GM12875 (cell line): ENCODE results near the gene NHSL2.

Source experiments
- H3K4me3 ChIP-seq: one replicate; pipeline ENCODE4 v1.5.1; 2011; ENCODE audit warnings: low read depth, low read length, control low read depth
- CTCF ChIP-seq: IDR thresholded peaks from 2 replicates; pipeline ENCODE4 v1.5.1; 2011; ENCODE audit warnings: low read depth, mild to moderate bottlenecking, control low read depth, inconsistent platforms, low read length, moderate library complexity, borderline replicate concordance; ENCODE audit not compliant: insufficient read depth

Gene NHSL2

GRCh38 chrX:72131317-72132294 lies 221.0 kb downstream of the NHSL2 start, which contains the start of gene RTL5:
Gene RTL5, minus strand, starts transcription at chrX:72131915.
- no peak within 1 kb of the TSS for H3K4me3 ChIP-seq

GRCh38 chrX:72132456-72132855 lies 221.8 kb downstream of the NHSL2 start:
- H3K4me3 ChIP-seq, result no peak overlapping the region
- no peak for TF ChIP-seq CTCF

More at GRCh38 chrX:72131317-72132294, 221.0 kb downstream of the NHSL2 start, which contains the start of gene RTL5:
- TF ChIP-seq CTCF, result no peak

GRCh38 chrX:72133851-72134546 lies 223.4 kb downstream of the NHSL2 start:
- no peak for TF ChIP-seq CTCF

DNA sequence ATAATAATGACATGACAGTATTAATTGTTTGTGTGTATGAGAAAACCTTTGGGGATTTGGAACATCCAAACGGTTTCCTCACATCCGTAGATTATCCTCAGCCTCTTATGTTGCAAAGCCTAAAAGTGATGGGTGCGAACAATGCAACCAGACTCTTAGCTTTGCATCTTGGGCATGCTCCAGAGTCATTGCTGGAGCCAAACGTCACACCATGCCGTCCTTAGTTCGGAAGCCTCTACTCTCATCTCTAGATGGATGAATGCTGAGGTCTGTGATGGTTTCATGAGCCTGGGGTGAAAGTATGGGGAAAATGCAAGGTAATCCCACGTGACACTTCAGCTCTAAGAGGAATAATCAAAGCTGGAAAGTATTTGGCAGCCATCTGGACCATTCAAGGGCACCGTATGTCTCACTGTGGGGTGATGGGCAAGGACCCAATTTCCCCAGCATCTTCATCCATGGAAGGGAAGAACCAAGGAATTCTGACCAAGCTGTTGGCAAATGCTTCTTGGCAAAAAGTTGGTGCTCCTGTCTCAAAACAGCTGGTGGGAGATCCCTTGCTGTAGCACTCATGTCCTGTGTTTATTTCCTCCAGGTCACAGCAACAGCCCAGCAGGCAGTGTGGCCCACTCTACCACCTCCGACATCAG lies 227.3 kb downstream of the NHSL2 start:
- no peak for TF ChIP-seq CTCF
- H3K4me3 ChIP-seq, result no peak overlapping the region

More at GRCh38 chrX:72133851-72134546, 223.4 kb downstream of the NHSL2 start:
- no peak overlapping the region for H3K4me3 ChIP-seq

DNA sequence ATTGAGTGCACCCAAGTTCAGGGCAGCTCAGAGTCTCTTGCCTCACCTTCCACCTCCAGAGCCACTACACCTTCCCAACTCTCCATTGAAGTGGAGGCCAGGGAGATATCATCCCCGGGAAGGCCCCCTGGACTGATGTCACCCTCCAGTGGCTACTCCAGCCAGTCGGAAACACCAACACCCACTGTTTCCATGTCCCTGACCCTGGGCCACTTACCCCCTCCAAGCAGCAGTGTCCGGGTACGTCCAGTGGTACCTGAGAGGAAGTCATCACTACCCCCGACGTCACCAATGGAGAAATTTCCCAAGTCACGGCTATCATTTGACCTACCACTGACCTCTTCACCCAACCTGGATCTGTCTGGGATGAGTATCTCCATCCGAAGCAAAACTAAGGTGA lies 228.9 kb downstream of the NHSL2 start:
- no peak overlapping the region for H3K4me3 ChIP-seq
- TF ChIP-seq CTCF, result no peak

- TF ChIP-seq CTCF, result no peak
- H3K4me3 ChIP-seq, result no peak overlapping the region
Observed at GRCh38 chrX:72141372-72142004, 230.8 kb downstream of the NHSL2 start.
